WTC11 (cell line): ENCODE measurements around the gene IQSEC1. TPM values are rescaled to one million over a fixed set of nuclear protein-coding genes. Genes with fewer than 3 reads are reported as not detected.

Source experiments
- ATAC-seq: fragments of 200-7000 bp; cut with Tn5 transposase; 2 replicates; pipeline ENCODE4 v1.10.0; 2021; ENCODE audit warnings: mild to moderate bottlenecking, moderate library complexity
- CTCF ChIA-PET: fragments of 300-600 bp; sonication (Branson Sonifier 250); formaldehyde crosslinking; loops from one replicate; lab custom pipeline; 2021; ENCODE audit warnings: antibody characterized with exemption; lab: Charles Lee
- POLR2A ChIA-PET: fragments of 350-600 bp; sonication (Branson Sonifier 250); formaldehyde crosslinking; loops from one replicate; lab custom pipeline; 2021; ENCODE audit warnings: antibody characterized with exemption; lab: Charles Lee
- DNase-seq: peaks from one replicate; pipeline ENCODE4 v3.0.0; 2021; ENCODE audit warnings: low spot score
- H3K27ac Mint-ChIP-seq: 2 replicates; pipeline ENCODE4 v1.8.0; 2021; ENCODE audit warnings: mixed read lengths
- H3K27me3 Mint-ChIP-seq: 2 replicates; pipeline ENCODE4 v1.8.0; 2021; ENCODE audit warnings: low read depth, mild to moderate bottlenecking, moderate library complexity, mixed read lengths
- H3K36me3 Mint-ChIP-seq: 2 replicates; pipeline ENCODE4 v1.8.0; 2021; ENCODE audit warnings: mixed read lengths
- H3K4me1 Mint-ChIP-seq: 2 replicates; pipeline ENCODE4 v1.8.0; 2022; ENCODE audit warnings: mixed read lengths
- H3K4me3 Mint-ChIP-seq: 2 replicates; pipeline ENCODE4 v1.8.0; 2021; ENCODE audit warnings: mild to moderate bottlenecking, moderate library complexity, mixed read lengths
- H3K9me3 Mint-ChIP-seq: 2 replicates; pipeline ENCODE4 v1.8.0; 2021; ENCODE audit warnings: mixed read lengths
- AR ChIP-seq: fragments of 250-450 bp; sonication (Bioruptor Pico); IDR thresholded peaks from 2 replicates; pipeline ENCODE4 v1.9.0; 2021; ENCODE audit warnings: mild to moderate bottlenecking
- ATF2 ChIP-seq: sonication (generic); formaldehyde crosslinking; IDR thresholded peaks from 2 replicates; pipeline ENCODE4 v1.8.1; 2022; ENCODE audit warnings: low read depth, missing genetic modification reagents, borderline replicate concordance
- ATF6 ChIP-seq: sonication (generic); formaldehyde crosslinking; IDR thresholded peaks from 2 replicates; pipeline ENCODE4 v1.8.1; 2023; ENCODE audit warnings: mild to moderate bottlenecking, missing genetic modification reagents
- FOXP4 ChIP-seq: sonication (generic); formaldehyde crosslinking; IDR thresholded peaks from 2 replicates; pipeline ENCODE4 v1.8.0; 2022; ENCODE audit warnings: mild to moderate bottlenecking, missing genetic modification reagents
- GTF2I ChIP-seq: fragments of 250-450 bp; sonication (Bioruptor Pico); conservative IDR thresholded peaks from 2 replicates; pipeline ENCODE4 v1.4.0; 2021; ENCODE audit warnings: mild to moderate bottlenecking
- JAZF1 ChIP-seq: fragments of 250-450 bp; sonication (Bioruptor Pico); IDR thresholded peaks from 2 replicates; pipeline ENCODE4 v1.9.0; 2021; ENCODE audit warnings: moderate library complexity, mild to moderate bottlenecking, inconsistent platforms
- MXD4 ChIP-seq: fragments of 250-450 bp; sonication (Bioruptor Pico); IDR thresholded peaks from 2 replicates; pipeline ENCODE4 v1.8.0; 2021; ENCODE audit warnings: mild to moderate bottlenecking, moderate library complexity, borderline replicate concordance
- MYBL2 ChIP-seq: sonication (generic); formaldehyde crosslinking; IDR thresholded peaks from 2 replicates; pipeline ENCODE4 v1.8.1; 2023; ENCODE audit warnings: mild to moderate bottlenecking, moderate library complexity, missing genetic modification reagents
- SMAD3 ChIP-seq: sonication (generic); formaldehyde crosslinking; IDR thresholded peaks from 2 replicates; pipeline ENCODE4 v1.8.0; 2022; ENCODE audit warnings: missing genetic modification reagents, mild to moderate bottlenecking, borderline replicate concordance
- TCF7 ChIP-seq: sonication (generic); formaldehyde crosslinking; IDR thresholded peaks from 2 replicates; pipeline ENCODE4 v1.8.0; 2022; ENCODE audit warnings: mild to moderate bottlenecking, low read depth, missing genetic modification reagents, moderate library complexity
- TEAD4 ChIP-seq: sonication (generic); formaldehyde crosslinking; IDR thresholded peaks from 2 replicates; pipeline ENCODE4 v1.8.0; 2022; ENCODE audit warnings: mild to moderate bottlenecking, missing genetic modification reagents
- ZNF416 ChIP-seq: fragments of 250-450 bp; sonication (Bioruptor Pico); IDR thresholded peaks from 2 replicates; pipeline ENCODE4 v1.9.0; 2021; ENCODE audit warnings: mild to moderate bottlenecking, inconsistent platforms
- total RNA-seq: library from RNA; stranded (reverse); gene quantifications from 3 replicates; pipeline ENCODE4 v1.2.3, GENCODE V29; 2021

IQSEC1 gene
- total RNA-seq, 1 experiment from 2014 or later, result 35.0 TPM

- Mint-ChIP-seq H3K27ac (no peak overlapping the region), H3K27me3 (no peaks in the 10 kb centered on the region), H3K4me3 (no peak overlapping the region), H3K36me3 (no peaks in the 10 kb centered on the region), H3K4me1 (peaks cover 20% of the 10 kb centered on the region), H3K9me3 (peaks cover 6% of the 10 kb centered on the region)
- DNase-seq (no peak), ATAC-seq (no peak)
- POLR2A ChIA-PET, result interaction anchor here (0.9 kb wide), 1 partner anchor 82 kb away, joined by 3 read pairs; no protein-coding TSS in a partner anchor
- TF ChIP-seq TCF7 (CRISPR knock-in tag) (no peak), MYBL2 (CRISPR knock-in tag) (no peak), AR (CRISPR knock-in tag) (no peak), TEAD4 (CRISPR knock-in tag) (no peak), JAZF1 (CRISPR knock-in tag) (no peak)
- CTCF ChIA-PET, result interaction anchor here (0.9 to 1.4 kb wide), 2 partner anchors 12 to 19 kb away, joined by 5 to 8 read pairs; no protein-coding TSS in a partner anchor
Observed at GRCh38 chr3:13110678-13111116, 37.5 kb upstream of the IQSEC1 start.

- DNase-seq (no peak), ATAC-seq (no peak)
- Mint-ChIP-seq H3K4me1 (peaks cover 13% of the 10 kb centered on the region), H3K9me3 (peaks cover 6% of the 10 kb centered on the region), H3K4me3 (no peak overlapping the region), H3K27ac (no peak overlapping the region), H3K27me3 (no peaks in the 10 kb centered on the region), H3K36me3 (no peaks in the 10 kb centered on the region)
- POLR2A ChIA-PET, result no interaction called here
- TF ChIP-seq ZNF416 (CRISPR knock-in tag) (no peak), FOXP4 (CRISPR knock-in tag) (no peak), JAZF1 (CRISPR knock-in tag) (no peak), TCF7 (CRISPR knock-in tag) (no peak)
- CTCF ChIA-PET, result interaction anchor here (4.2 kb wide), 1 partner anchor 17 kb away, joined by 37 read pairs; no protein-coding TSS in a partner anchor
Observed at GRCh38 chr3:13109516-13109915, 36.3 kb upstream of the IQSEC1 start.

- H3K36me3 Mint-ChIP-seq, result no peaks in the 10 kb centered on the region
- H3K4me3 Mint-ChIP-seq, result no peak overlapping the region
- H3K9me3 Mint-ChIP-seq, result peaks cover 6% of the 10 kb centered on the region
- ChIA-PET POLR2A (no interaction called here), CTCF (interaction anchor here (1.7 to 4.2 kb wide), 2 partner anchors 17 to 386 kb away, joined by 5 to 37 read pairs; no protein-coding TSS in a partner anchor)
- H3K27me3 Mint-ChIP-seq, result no peaks in the 10 kb centered on the region
- peaks cover 13% of the 10 kb centered on the region for H3K4me1 Mint-ChIP-seq
- TF ChIP-seq ATF6 (no peak), GTF2I (CRISPR knock-in tag) (no peak), ATF2 (CRISPR knock-in tag) (no peak), MXD4 (CRISPR knock-in tag) (no peak), SMAD3 (no peak)
- no peak for DNase-seq
- ATAC-seq, result no peak
- H3K27ac Mint-ChIP-seq, result no peak overlapping the region
Observed at GRCh38 chr3:13108861-13109260, 35.6 kb upstream of the IQSEC1 start.
